SH-SY5Y (cell line): ENCODE measurements around the gene ZCCHC14.

Source experiments
- GATA2 ChIP-seq: IDR thresholded peaks from 2 replicates; pipeline ENCODE4 v1.6.1; 2011; ENCODE audit warnings: mild to moderate bottlenecking, low read depth, low read length
- GATA3 ChIP-seq: IDR thresholded peaks from 2 replicates; pipeline ENCODE4 v1.6.1; 2011; ENCODE audit warnings: low read depth, mild to moderate bottlenecking, low read length, moderate library complexity

DNA sequence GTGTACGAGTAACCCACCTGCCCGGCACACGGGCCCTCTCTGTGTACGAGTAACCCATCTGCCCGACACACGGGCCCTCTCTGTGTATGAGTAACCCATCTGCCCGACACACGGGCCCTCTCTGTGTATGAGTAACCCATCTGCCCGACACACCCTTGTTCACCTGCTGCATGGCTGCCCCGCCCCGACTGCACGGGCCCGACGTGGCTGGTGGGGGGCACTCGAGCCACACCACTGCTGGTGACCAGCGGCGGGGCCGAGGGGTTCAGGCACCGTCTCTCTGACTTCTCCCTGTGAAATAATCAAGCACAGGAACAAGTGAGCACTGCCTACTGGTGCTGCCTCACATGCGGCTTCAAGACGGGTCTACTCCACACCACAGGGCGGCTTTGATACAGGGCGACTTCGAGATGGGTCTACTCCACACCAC is 78.6 kb downstream of the ZCCHC14 start:
- TF ChIP-seq GATA2 (no peak), GATA3 (no peak)
